Stimulated activated naive CD8-positive, alpha-beta T cell treated with anti-CD3 and anti-CD28 coated beads, Interleukin-15, amount 100 ng/mL, for 72 hours (primary cell): Measurements from ENCODE around the gene STXBP3.
"Not testable (repeated sequence)": the region's sequence is repeated elsewhere in the genome, so short reads cannot be mapped to it uniquely, and the experiment has no call there.

Source experiments
- ATAC-seq: fragments of 150-1000 bp; cut with Tn5 transposase; 2 replicates; pipeline ENCODE4 v1.10.0; 2021; ENCODE audit warnings: mild to moderate bottlenecking, moderate library complexity
- DNase-seq, 2 donors: peaks; one replicate each; pipeline ENCODE4 v3.0.0; 2021 to 2022
- H3K27ac Mint-ChIP-seq, 2 donors: one replicate each; pipeline ENCODE4 v1.8.0; 2022; ENCODE audit warnings: mild to moderate bottlenecking in 2 of 2, mixed read lengths in 2 of 2, moderate library complexity in 2 of 2
- H3K27me3 Mint-ChIP-seq: one replicate; pipeline ENCODE4 v1.8.0; 2022; ENCODE audit warnings: mixed read lengths
- H3K4me1 Mint-ChIP-seq: one replicate; pipeline ENCODE4 v1.8.0; 2022; ENCODE audit warnings: mild to moderate bottlenecking, mixed read lengths
- H3K4me3 Mint-ChIP-seq, 2 donors: one replicate each; pipeline ENCODE4 v1.8.0; 2022; ENCODE audit warnings: mild to moderate bottlenecking in 2 of 2, mixed read lengths in 2 of 2, moderate library complexity in 1 of 2
- H3K9me3 Mint-ChIP-seq, 2 donors: one replicate each; pipeline ENCODE4 v1.8.0; 2022; ENCODE audit warnings: mixed read lengths in 2 of 2

STXBP3 gene

GRCh38 chr1:108767115-108767514 is 20.6 kb downstream of the STXBP3 start:
- ATAC-seq (no peak), DNase-seq (no peak)
- H3K4me1 Mint-ChIP-seq = no peaks in the 10 kb centered on the region
- no peaks in the 10 kb centered on the region for H3K9me3 Mint-ChIP-seq
- H3K4me3 Mint-ChIP-seq = no peak overlapping the region
- H3K27ac Mint-ChIP-seq = no peak overlapping the region
- no peaks in the 10 kb centered on the region for H3K27me3 Mint-ChIP-seq

GRCh38 chr1:108767708-108768107 is 21.2 kb downstream of the STXBP3 start:
- no peaks in the 10 kb centered on the region for H3K27me3 Mint-ChIP-seq
- no peak overlapping the region for H3K4me3 Mint-ChIP-seq
- H3K9me3 Mint-ChIP-seq = no peaks in the 10 kb centered on the region
- ATAC-seq (no peak), DNase-seq (no peak)
- no peaks in the 10 kb centered on the region for H3K4me1 Mint-ChIP-seq
- H3K27ac Mint-ChIP-seq = no peak overlapping the region

- H3K9me3 Mint-ChIP-seq = no peaks in the 10 kb centered on the region
- H3K4me3 Mint-ChIP-seq = no peak overlapping the region
- H3K4me1 Mint-ChIP-seq = no peaks in the 10 kb centered on the region
Observed at GRCh38 chr1:108777839-108778238, 31.4 kb downstream of the STXBP3 start.

GRCh38 chr1:108779455-108779854 is 33.0 kb downstream of the STXBP3 start:
- no peaks in the 10 kb centered on the region for H3K27me3 Mint-ChIP-seq
- ATAC-seq = no peak

More at GRCh38 chr1:108777839-108778238, 31.4 kb downstream of the STXBP3 start:
- peak overlapping the region in 1 of 2 donors; percentile 83 for H3K27ac Mint-ChIP-seq
- no peaks in the 10 kb centered on the region for H3K27me3 Mint-ChIP-seq
- DNase-seq (no peak), ATAC-seq (no peak)

GRCh38 chr1:108780937-108781574 is 34.6 kb downstream of the STXBP3 start:
- Mint-ChIP-seq H3K4me1 (no peaks in the 10 kb centered on the region), H3K9me3 (peaks cover 16 to 20% of the 10 kb centered on the region in 2 donors), H3K27ac (no peak overlapping the region), H3K27me3 (no peaks in the 10 kb centered on the region), H3K4me3 (no peak overlapping the region)
- DNase-seq = no peak
- ATAC-seq = no peak

More at GRCh38 chr1:108779455-108779854, 33.0 kb downstream of the STXBP3 start:
- no peak overlapping the region for H3K27ac Mint-ChIP-seq
- no peaks in the 10 kb centered on the region for H3K4me1 Mint-ChIP-seq
- H3K4me3 Mint-ChIP-seq = no peak overlapping the region
- no peak for DNase-seq
- H3K9me3 Mint-ChIP-seq = peaks cover 5% of the 10 kb centered on the region in 2 donors

GRCh38 chr1:108781575-108781944 is 35.1 kb downstream of the STXBP3 start:
- not testable (repeated sequence) for H3K27ac Mint-ChIP-seq, DNase-seq, ATAC-seq, H3K4me1 Mint-ChIP-seq, H3K4me3 Mint-ChIP-seq, H3K27me3 Mint-ChIP-seq
- H3K9me3 Mint-ChIP-seq = peaks cover 18 to 25% of the 10 kb centered on the region in 2 donors

GRCh38 chr1:108785264-108785663 is 38.8 kb downstream of the STXBP3 start:
- H3K27me3 Mint-ChIP-seq = no peaks in the 10 kb centered on the region
- peaks cover 18 to 26% of the 10 kb centered on the region in 2 donors for H3K9me3 Mint-ChIP-seq
- H3K27ac Mint-ChIP-seq = no peak overlapping the region
- no peak overlapping the region for H3K4me3 Mint-ChIP-seq
- no peaks in the 10 kb centered on the region for H3K4me1 Mint-ChIP-seq
- DNase-seq (no peak), ATAC-seq (no peak)

- Mint-ChIP-seq H3K27ac (no peak overlapping the region), H3K4me3 (no peak overlapping the region), H3K27me3 (no peaks in the 10 kb centered on the region), H3K9me3 (peaks cover 18 to 33% of the 10 kb centered on the region in 2 donors), H3K4me1 (no peaks in the 10 kb centered on the region)
- ATAC-seq (no peak), DNase-seq (no peak)
Observed at GRCh38 chr1:108785880-108786279, 39.4 kb downstream of the STXBP3 start.

GRCh38 chr1:108791790-108792189 is 45.3 kb downstream of the STXBP3 start:
- H3K4me1 Mint-ChIP-seq = no peaks in the 10 kb centered on the region
- ATAC-seq (no peak), DNase-seq (no peak)
- peaks cover 6 to 26% of the 10 kb centered on the region in 2 donors for H3K9me3 Mint-ChIP-seq
- H3K4me3 Mint-ChIP-seq = no peak overlapping the region
- H3K27ac Mint-ChIP-seq = no peak overlapping the region
- no peaks in the 10 kb centered on the region for H3K27me3 Mint-ChIP-seq

- no peak overlapping the region for H3K4me3 Mint-ChIP-seq
- no peaks in the 10 kb centered on the region for H3K27me3 Mint-ChIP-seq
- peaks cover 6 to 26% of the 10 kb centered on the region in 2 donors for H3K9me3 Mint-ChIP-seq
- H3K27ac Mint-ChIP-seq = peak overlapping the region in 1 of 2 donors; percentile 34
- H3K4me1 Mint-ChIP-seq = no peaks in the 10 kb centered on the region
- ATAC-seq (no peak), DNase-seq (no peak)
Observed at GRCh38 chr1:108792420-108792819, 45.9 kb downstream of the STXBP3 start.

- no peak overlapping the region for H3K4me3 Mint-ChIP-seq
- no peak overlapping the region for H3K27ac Mint-ChIP-seq
- H3K9me3 Mint-ChIP-seq = no peaks in the 10 kb centered on the region
- no peaks in the 10 kb centered on the region for H3K27me3 Mint-ChIP-seq
- DNase-seq (no peak), ATAC-seq (no peak)
- H3K4me1 Mint-ChIP-seq = peaks cover 6% of the 10 kb centered on the region
Observed at GRCh38 chr1:108799001-108799400, 52.5 kb downstream of the STXBP3 start.

- Mint-ChIP-seq H3K27ac (peak overlapping the region in 1 of 2 donors; percentile 62), H3K4me3 (no peak overlapping the region), H3K4me1 (peaks cover 6% of the 10 kb centered on the region), H3K27me3 (no peaks in the 10 kb centered on the region), H3K9me3 (no peaks in the 10 kb centered on the region)
- ATAC-seq (no peak), DNase-seq (no peak)
Observed at GRCh38 chr1:108801101-108801500, 54.6 kb downstream of the STXBP3 start.

GRCh38 chr1:108803548-108803947 is 57.1 kb downstream of the STXBP3 start:
- H3K27me3 Mint-ChIP-seq = no peaks in the 10 kb centered on the region
- H3K4me3 Mint-ChIP-seq = no peak overlapping the region
- DNase-seq (no peak), ATAC-seq (no peak)
- H3K4me1 Mint-ChIP-seq = peaks cover 6% of the 10 kb centered on the region
- no peak overlapping the region for H3K27ac Mint-ChIP-seq
- H3K9me3 Mint-ChIP-seq = no peaks in the 10 kb centered on the region

- Mint-ChIP-seq H3K27ac (no peak overlapping the region), H3K9me3 (no peaks in the 10 kb centered on the region), H3K27me3 (no peaks in the 10 kb centered on the region), H3K4me1 (peaks cover under 1% of the 10 kb centered on the region), H3K4me3 (no peak overlapping the region)
- ATAC-seq (no peak), DNase-seq (no peak)
Observed at GRCh38 chr1:108808438-108808837, 62.0 kb downstream of the STXBP3 start.

- DNase-seq (no peak), ATAC-seq (no peak)
- Mint-ChIP-seq H3K4me3 (no peak overlapping the region), H3K27me3 (no peaks in the 10 kb centered on the region), H3K9me3 (no peaks in the 10 kb centered on the region), H3K27ac (peak overlapping the region in 1 of 2 donors; percentile 9), H3K4me1 (no peaks in the 10 kb centered on the region)
Observed at GRCh38 chr1:108811611-108812010, 65.1 kb downstream of the STXBP3 start.

GRCh38 chr1:108813326-108813725 is 66.9 kb downstream of the STXBP3 start:
- H3K27me3 Mint-ChIP-seq = no peaks in the 10 kb centered on the region
- H3K9me3 Mint-ChIP-seq = no peaks in the 10 kb centered on the region
- H3K27ac Mint-ChIP-seq = no peak overlapping the region
- no peak overlapping the region for H3K4me3 Mint-ChIP-seq
- DNase-seq (no peak), ATAC-seq (no peak)
- H3K4me1 Mint-ChIP-seq = no peaks in the 10 kb centered on the region
